GM12865 (cell line): Measurements from ENCODE around the gene MED26.

ENCODE experiments used
- DNase-seq: peaks from one replicate; pipeline ENCODE4 v3.0.0; 2010; ENCODE audit warnings: low read depth
- H3K4me3 ChIP-seq: 2 replicates; pipeline ENCODE4 v1.5.1; 2011; ENCODE audit warnings: mild to moderate bottlenecking, low read depth, low read length, control low read depth
- TF ChIP-seq, protein P1 (sequence below): IDR thresholded peaks from 2 replicates; pipeline ENCODE4 v1.5.1; 2011; ENCODE audit warnings: low read length, control low read depth, low read depth, inconsistent platforms; ENCODE audit not compliant: insufficient read depth; ENCODE audit errors: missing control alignments

MED26 gene

DNA sequence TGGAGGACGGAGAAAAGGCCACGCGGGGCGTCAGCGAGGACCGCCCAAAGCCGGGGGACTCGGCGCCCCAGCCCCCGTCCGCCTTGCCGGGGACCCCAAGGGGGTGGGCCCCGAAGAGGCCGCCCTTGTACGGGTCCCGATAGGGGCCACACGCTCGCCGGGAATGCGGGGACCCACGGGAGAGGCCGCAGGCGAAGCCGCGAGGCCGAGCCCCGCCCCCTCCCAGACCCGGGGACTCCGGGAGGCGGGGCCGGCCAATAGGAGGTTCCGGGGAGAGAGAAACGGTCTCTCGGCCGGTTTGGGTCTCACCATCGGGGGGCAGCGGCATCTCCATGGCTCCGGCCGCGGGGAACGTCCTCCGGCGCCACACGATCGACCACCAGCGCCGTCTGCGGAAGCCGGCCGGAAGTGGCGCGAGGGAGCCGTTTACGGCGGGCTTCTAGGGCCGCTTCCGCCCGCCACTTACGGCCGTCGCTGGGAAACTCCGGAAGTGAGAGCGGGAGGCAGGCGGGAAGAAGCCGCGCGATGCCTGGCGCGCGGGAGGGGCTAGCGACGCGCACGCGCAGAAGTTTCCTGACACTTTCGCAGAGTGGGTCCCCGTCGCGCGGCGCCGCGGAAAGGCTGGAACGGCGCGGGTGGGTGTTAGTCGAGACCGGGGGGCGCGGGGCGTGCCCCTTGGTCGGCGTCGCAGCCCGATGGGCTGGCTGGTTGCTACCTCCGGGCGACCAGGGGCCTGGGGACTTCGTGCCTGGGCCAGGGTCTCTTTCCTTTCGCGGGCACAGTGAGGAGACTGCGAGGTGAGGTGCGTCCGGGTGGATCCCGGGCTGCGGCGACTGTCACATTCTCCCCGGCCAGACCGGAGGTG, 85.7 kb downstream of the MED26 start, which contains the start of gene CHERP:
Gene CHERP (minus strand): TSS at position 393 of the 865 bp plus-strand sequence. CDS start 59 bp downstream, at position 334.
- peak; percentile 97 for DNase-seq
- TF ChIP-seq, protein P1, sequence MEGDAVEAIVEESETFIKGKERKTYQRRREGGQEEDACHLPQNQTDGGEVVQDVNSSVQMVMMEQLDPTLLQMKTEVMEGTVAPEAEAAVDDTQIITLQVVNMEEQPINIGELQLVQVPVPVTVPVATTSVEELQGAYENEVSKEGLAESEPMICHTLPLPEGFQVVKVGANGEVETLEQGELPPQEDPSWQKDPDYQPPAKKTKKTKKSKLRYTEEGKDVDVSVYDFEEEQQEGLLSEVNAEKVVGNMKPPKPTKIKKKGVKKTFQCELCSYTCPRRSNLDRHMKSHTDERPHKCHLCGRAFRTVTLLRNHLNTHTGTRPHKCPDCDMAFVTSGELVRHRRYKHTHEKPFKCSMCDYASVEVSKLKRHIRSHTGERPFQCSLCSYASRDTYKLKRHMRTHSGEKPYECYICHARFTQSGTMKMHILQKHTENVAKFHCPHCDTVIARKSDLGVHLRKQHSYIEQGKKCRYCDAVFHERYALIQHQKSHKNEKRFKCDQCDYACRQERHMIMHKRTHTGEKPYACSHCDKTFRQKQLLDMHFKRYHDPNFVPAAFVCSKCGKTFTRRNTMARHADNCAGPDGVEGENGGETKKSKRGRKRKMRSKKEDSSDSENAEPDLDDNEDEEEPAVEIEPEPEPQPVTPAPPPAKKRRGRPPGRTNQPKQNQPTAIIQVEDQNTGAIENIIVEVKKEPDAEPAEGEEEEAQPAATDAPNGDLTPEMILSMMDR: peak; percentile 0
- peak within 1 kb of the TSS; percentile 81 for H3K4me3 ChIP-seq

DNA sequence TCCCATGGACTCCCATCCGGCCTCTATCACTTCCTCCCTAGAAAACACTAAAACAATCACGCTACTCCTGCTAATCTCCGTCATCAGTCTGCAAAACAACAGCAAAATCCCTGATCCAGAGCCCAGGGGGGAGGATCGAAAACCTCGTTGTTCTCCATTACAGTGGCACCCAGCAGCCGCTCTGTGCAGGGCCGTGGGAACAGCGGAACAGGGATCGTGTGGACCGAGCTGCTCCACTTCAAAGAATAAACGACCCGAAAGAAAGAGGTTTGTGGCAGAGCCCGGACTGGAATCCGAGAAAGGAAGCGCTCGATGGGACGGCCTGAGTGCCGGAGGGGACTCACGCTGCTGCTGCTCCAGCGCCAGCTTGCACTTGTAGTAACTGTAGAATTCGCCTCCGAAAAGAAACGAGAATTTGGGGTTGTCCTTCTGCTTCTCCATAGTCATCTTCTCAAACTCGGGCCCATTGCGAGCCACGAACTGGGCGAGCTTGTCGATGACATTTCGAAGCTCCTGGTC, 86.4 kb downstream of the MED26 start:
- peak; percentile 40 for DNase-seq
- TF ChIP-seq, protein P1: no peak
- peak overlapping the region; percentile 81 for H3K4me3 ChIP-seq

DNA sequence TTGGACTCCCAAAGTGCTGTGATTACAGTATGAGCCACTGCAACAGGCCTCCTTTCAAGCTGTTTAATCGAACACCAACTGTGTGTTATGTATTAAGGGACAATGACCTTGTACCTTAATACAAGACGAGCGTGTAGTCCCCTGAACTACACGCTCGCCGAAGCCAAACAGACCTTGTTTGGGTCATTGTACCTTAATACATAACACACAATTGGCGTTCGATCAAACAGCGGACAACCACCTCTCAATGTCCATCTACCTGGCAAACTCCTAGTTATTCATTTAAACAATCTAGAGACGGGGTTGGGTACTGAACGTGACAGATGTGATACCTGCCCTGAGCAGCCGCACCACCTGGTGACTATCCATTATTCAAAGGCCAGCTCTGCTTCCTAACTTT, 87.1 kb downstream of the MED26 start:
- peak overlapping the region; percentile 81 for H3K4me3 ChIP-seq
- TF ChIP-seq, protein P1: no peak
- no peak for DNase-seq

DNA sequence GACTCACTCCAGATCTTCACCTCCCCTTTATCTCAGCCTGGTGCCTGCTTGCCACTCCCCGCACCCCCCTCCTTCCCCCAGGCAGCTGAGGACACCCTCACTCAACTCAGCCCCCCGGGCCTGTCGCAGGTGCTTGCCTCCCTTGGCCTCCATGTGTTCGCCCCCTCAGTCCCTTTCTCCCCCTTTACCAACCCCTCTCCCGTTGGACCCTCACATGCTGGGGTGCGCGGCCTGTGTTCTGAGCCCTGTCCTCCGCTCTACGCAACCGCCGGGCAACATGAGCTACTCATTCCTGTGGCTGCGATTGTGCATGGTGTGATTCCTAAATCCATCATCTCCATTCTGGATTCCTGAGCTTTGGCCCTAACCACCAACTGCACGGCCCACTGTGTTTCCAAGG, 90.9 kb downstream of the MED26 start:
- no peak overlapping the region for H3K4me3 ChIP-seq
- no peak for DNase-seq
- TF ChIP-seq, protein P1: no peak

DNA sequence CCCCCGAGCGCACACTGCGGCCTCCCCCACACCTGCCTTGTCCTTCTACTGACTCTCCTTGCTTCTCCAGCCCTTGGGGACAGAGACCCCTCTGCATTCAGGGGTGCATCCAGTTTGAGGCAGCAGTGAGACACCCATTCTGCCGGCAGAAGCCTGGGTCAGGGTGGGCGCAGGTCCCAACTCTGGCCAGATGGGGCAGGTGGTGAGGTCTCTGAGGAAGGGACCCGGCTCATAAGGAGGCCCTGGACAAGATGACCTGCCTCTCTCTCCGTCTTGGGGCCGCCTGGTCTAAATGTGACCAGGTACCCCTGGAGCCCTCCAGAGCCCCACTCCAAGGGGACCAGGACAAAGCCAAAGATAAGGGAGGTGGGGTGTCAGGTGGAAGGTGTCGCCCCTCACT, 91.9 kb downstream of the MED26 start:
- no peak overlapping the region for H3K4me3 ChIP-seq
- TF ChIP-seq, protein P1: no peak
- DNase-seq: no peak

DNA sequence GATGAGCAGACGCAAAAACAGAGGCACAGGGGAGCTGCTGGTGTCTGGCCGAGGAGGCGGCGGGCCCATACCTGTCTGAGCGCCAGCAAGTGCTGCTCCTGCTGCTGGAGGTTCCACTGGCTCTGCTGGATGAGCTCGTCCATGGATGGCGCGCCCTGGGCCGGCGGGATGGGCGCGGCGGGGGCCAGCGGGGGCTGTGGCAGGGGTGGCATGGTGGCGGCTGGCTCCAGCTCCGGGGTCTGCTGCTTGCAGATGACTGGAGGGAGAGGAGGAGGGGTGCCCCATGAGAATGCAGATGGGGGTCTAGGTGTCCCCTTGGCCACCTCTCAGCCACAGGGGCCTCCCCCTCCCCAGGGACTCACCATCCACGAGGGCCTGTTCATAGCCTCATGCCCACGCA, 92.6 kb downstream of the MED26 start:
- TF ChIP-seq, protein P1: no peak
- DNase-seq: no peak
- H3K4me3 ChIP-seq: no peak overlapping the region
